ENCODE data around the gene LMNTD2. TPM values are rescaled to one million over a fixed set of nuclear protein-coding genes. Genes with fewer than 3 reads are reported as not detected.
"Not testable (repeated sequence)": the region's sequence is repeated elsewhere in the genome, so short reads cannot be mapped to it uniquely, and the experiment has no call there.

Gene LMNTD2
- total RNA-seq, 2 experiments from 2014 or later, result 3.4 to 4.8 TPM

- no peak overlapping the region for H3K27ac Mint-ChIP-seq
- no peak for DNase-seq
- ChIA-PET POLR2A (no interaction called here), CTCF (interaction anchor here (1.4 kb wide), 1 partner anchor 29 kb away, joined by 3 read pairs; no protein-coding TSS in a partner anchor)
- H3K4me3 Mint-ChIP-seq, result no peak overlapping the region
- H3K4me1 Mint-ChIP-seq, result peaks cover 44% of the 10 kb centered on the region
- no peaks in the 10 kb centered on the region for H3K9me3 Mint-ChIP-seq
- no peaks in the 10 kb centered on the region for H3K27me3 Mint-ChIP-seq
- peaks cover 25% of the 10 kb centered on the region for H3K36me3 Mint-ChIP-seq (ENCODE audit: low read depth)
These were observed 20.8 kb upstream of the LMNTD2 start for GRCh38 chr11:581342-581741.

DNA sequence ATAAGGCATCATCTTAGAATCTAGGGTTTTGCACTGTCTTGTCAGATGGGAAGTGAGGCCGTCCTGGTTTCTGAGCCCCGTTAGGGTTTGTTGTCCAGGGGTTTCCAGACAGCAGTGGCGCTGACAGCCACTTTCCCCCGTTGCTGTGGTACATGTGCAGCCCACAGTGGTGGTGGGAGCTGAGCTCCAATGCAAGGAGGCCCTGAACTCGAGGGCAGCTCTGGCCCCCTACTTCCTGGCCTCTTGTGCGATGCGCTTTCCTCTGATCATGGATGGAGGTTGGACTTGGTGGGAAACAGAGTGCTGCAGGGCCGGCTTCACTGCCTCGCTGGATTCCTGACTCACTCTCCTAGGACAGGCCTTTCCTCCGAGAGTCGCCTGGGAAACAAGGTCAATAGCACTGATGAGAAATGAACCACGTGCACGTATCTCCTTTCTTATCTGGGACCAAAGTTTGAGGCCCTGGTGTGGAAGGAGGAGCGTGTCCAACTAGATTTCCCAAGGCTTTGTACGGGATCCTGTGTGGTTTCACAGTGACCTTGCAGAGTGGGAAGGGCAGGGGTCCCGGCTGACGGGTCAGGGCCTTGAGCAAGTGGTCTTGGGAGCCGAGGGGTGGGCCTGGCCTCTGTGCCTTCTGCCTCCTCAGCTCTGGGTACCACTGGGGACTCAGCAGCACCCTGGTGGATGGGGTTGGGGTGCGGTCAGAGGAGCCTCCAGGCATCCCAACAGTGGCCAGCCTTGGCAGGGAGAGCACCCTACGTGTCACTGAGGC is 19.5 kb upstream of the LMNTD2 start:
- ChIA-PET CTCF (interaction anchor here (0.6 to 1.1 kb wide), 2 partner anchors 9 to 73 kb away, joined by 3 to 4 read pairs; no protein-coding TSS in a partner anchor), POLR2A (no interaction called here)
- Mint-ChIP-seq H3K36me3 (ENCODE audit: low read depth) (peaks cover 25% of the 10 kb centered on the region), H3K27ac (peak overlapping the region; percentile 9), H3K9me3 (no peaks in the 10 kb centered on the region), H3K4me1 (peaks cover 43% of the 10 kb centered on the region), H3K27me3 (peaks cover 1% of the 10 kb centered on the region), H3K4me3 (no peak overlapping the region)
- no peak for DNase-seq

GRCh38 chr11:578276-579035 is 17.9 kb upstream of the LMNTD2 start:
- no peaks in the 10 kb centered on the region for H3K9me3 Mint-ChIP-seq
- no peak for DNase-seq
- H3K27me3 Mint-ChIP-seq, result peaks cover 7% of the 10 kb centered on the region
- H3K4me3 Mint-ChIP-seq, result peak overlapping the region; percentile 89
- peaks cover 54% of the 10 kb centered on the region for H3K4me1 Mint-ChIP-seq
- CTCF ChIA-PET, result interaction anchor here (0.6 to 2.0 kb wide), 5 partner anchors 9 to 271 kb away, joined by 3 to 6 read pairs (median 3); no protein-coding TSS in a partner anchor
- H3K36me3 Mint-ChIP-seq (ENCODE audit: low read depth), result peaks cover 19% of the 10 kb centered on the region
- H3K27ac Mint-ChIP-seq, result peak overlapping the region; percentile 87
- POLR2A ChIA-PET, result no interaction called here

DNA sequence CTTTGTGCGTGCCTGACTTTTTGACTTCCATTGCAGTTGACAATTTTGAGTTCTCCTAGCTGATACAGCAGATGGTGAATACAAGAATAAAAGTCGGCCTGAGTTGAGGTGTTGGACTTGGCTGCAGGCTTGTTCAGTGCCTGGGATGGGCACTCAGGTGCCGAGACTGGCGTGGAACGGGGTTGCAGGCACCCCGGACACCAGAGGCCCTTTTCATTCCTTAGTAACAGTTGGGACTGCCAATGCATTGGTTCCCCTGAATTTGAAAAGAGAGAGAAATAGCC is 17.0 kb upstream of the LMNTD2 start:
- Mint-ChIP-seq H3K4me1 (peaks cover 56% of the 10 kb centered on the region), H3K36me3 (ENCODE audit: low read depth) (peaks cover 16% of the 10 kb centered on the region), H3K4me3 (peak overlapping the region; percentile 89), H3K27ac (peak overlapping the region; percentile 87), H3K9me3 (no peaks in the 10 kb centered on the region), H3K27me3 (peaks cover 7% of the 10 kb centered on the region)
- DNase-seq, result no peak
- CTCF ChIA-PET, result interaction anchor here (2.0 kb wide), 1 partner anchor 12 kb away, joined by 6 read pairs; no protein-coding TSS in a partner anchor
- POLR2A ChIA-PET, result no interaction called here

DNA sequence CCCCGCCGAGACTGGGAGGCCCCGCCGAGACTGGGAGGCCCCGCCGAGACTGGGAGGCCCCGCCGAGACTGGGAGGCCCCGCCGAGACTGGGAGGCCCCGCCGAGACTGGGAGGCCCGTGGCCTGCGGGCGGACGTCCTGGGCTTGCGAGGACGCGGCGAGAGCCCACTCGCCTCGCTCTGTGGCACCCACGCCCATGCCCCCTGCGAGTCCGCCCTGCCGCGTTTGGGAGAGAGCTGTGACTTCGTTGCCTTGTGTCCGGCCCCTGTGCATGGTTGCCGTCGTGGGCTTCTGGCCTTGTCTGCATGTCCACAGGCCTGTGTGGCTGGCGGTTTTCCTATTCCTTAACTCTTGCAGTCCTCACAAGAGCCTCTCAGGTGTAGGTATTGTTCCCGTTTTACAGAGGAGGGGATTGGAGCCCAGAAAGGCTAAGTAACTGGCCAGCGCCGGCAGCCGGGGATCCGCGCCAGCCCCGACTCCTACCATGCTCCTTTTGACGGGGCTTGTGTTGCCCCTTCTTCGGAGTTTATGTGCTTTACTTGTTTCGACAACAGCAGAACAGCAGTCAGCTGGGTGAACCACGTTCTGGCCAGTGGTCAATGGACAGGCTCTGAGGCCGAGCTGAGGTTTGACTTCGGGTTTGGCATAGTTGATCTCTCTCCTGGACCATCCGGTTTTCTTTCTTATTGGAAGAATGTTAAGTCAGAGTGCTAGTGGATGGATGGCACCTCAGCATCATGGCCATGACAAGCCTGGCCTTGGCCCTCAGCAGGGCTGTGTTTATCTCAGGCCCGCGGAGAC is 16.5 kb upstream of the LMNTD2 start:
- CTCF ChIA-PET, result interaction anchor here (0.7 to 2.0 kb wide), 2 partner anchors 11 to 273 kb away, joined by 4 to 6 read pairs; no protein-coding TSS in a partner anchor

GRCh38 chr11:575996-576768 is 15.6 kb upstream of the LMNTD2 start, which contains the start of gene PHRF1:
Gene PHRF1, plus strand, starts transcription at chr11:576470. Its CDS starts 5,043 bp downstream, at chr11:581513.
- CTCF ChIA-PET, result interaction anchor here (0.7 to 1.8 kb wide), 9 partner anchors 9 to 338 kb away, joined by 3 to 7 read pairs (median 4); no protein-coding TSS in a partner anchor
- Mint-ChIP-seq H3K4me1 (peaks cover 53% of the 10 kb centered on the region), H3K36me3 (ENCODE audit: low read depth) (peaks cover 11% of the 10 kb centered on the region), H3K27ac (peak within 1 kb of the TSS; percentile 100), H3K27me3 (peaks cover 7% of the 10 kb centered on the region), H3K9me3 (no peaks in the 10 kb centered on the region), H3K4me3 (peak within 1 kb of the TSS; percentile 91)
- DNase-seq, result peak; percentile 94
- POLR2A ChIA-PET, result interaction anchor here (0.5 to 0.7 kb wide), 5 partner anchors 10 to 127 kb away, joined by 3 to 4 read pairs (median 3); no protein-coding TSS in a partner anchor

More for the DNA sequence above, 16.5 kb upstream of the LMNTD2 start:
- peak overlapping the region; percentile 87 for H3K27ac Mint-ChIP-seq
- no peaks in the 10 kb centered on the region for H3K9me3 Mint-ChIP-seq
- peaks cover 56% of the 10 kb centered on the region for H3K4me1 Mint-ChIP-seq
- DNase-seq, result no peak
- H3K27me3 Mint-ChIP-seq, result peaks cover 7% of the 10 kb centered on the region
- peak overlapping the region; percentile 89 for H3K4me3 Mint-ChIP-seq
- H3K36me3 Mint-ChIP-seq (ENCODE audit: low read depth), result peaks cover 15% of the 10 kb centered on the region
- POLR2A ChIA-PET, result no interaction called here

- ChIA-PET CTCF (interaction anchor here (0.7 to 1.8 kb wide), 9 partner anchors 9 to 338 kb away, joined by 3 to 7 read pairs (median 4); no protein-coding TSS in a partner anchor), POLR2A (interaction anchor here (0.5 to 0.7 kb wide), 6 partner anchors 10 to 127 kb away, joined by 3 to 8 read pairs (median 3); no protein-coding TSS in a partner anchor)
- H3K27me3 Mint-ChIP-seq, result peaks cover 7% of the 10 kb centered on the region
- H3K4me3 Mint-ChIP-seq, result peak overlapping the region; percentile 78
- peaks cover 49% of the 10 kb centered on the region for H3K4me1 Mint-ChIP-seq
- peaks cover 9% of the 10 kb centered on the region for H3K36me3 Mint-ChIP-seq (ENCODE audit: low read depth)
- DNase-seq, result no peak
- H3K27ac Mint-ChIP-seq, result peak overlapping the region; percentile 79
- H3K9me3 Mint-ChIP-seq, result no peaks in the 10 kb centered on the region
These were observed 14.9 kb upstream of the LMNTD2 start for GRCh38 chr11:575313-575995.

GRCh38 chr11:574632-575312 is 14.2 kb upstream of the LMNTD2 start:
- peaks cover 7% of the 10 kb centered on the region for H3K27me3 Mint-ChIP-seq
- H3K4me3 Mint-ChIP-seq, result peak overlapping the region; percentile 78
- H3K9me3 Mint-ChIP-seq, result no peaks in the 10 kb centered on the region
- no peak for DNase-seq
- POLR2A ChIA-PET, result interaction anchor here (0.6 kb wide), 2 partner anchors 35 to 48 kb away, joined by 3 to 8 read pairs; no protein-coding TSS in a partner anchor
- peaks cover 46% of the 10 kb centered on the region for H3K4me1 Mint-ChIP-seq
- H3K27ac Mint-ChIP-seq, result peak overlapping the region; percentile 79
- H3K36me3 Mint-ChIP-seq (ENCODE audit: low read depth), result peaks cover 9% of the 10 kb centered on the region
- CTCF ChIA-PET, result interaction anchor here (1.4 to 1.8 kb wide), 5 partner anchors 10 to 56 kb away, joined by 3 to 7 read pairs (median 4); no protein-coding TSS in a partner anchor

- CTCF ChIA-PET; H3K9me3 Mint-ChIP-seq; H3K36me3 Mint-ChIP-seq (ENCODE audit: low read depth); POLR2A ChIA-PET; H3K27me3 Mint-ChIP-seq: not testable (repeated sequence)
- H3K4me3 Mint-ChIP-seq, result peak overlapping the region; percentile 78
- peak overlapping the region; percentile 28 for H3K27ac Mint-ChIP-seq
- peak; percentile 37 for DNase-seq
- peaks cover 39% of the 10 kb centered on the region for H3K4me1 Mint-ChIP-seq
These were observed 13.6 kb upstream of the LMNTD2 start for GRCh38 chr11:574031-574570.

DNA sequence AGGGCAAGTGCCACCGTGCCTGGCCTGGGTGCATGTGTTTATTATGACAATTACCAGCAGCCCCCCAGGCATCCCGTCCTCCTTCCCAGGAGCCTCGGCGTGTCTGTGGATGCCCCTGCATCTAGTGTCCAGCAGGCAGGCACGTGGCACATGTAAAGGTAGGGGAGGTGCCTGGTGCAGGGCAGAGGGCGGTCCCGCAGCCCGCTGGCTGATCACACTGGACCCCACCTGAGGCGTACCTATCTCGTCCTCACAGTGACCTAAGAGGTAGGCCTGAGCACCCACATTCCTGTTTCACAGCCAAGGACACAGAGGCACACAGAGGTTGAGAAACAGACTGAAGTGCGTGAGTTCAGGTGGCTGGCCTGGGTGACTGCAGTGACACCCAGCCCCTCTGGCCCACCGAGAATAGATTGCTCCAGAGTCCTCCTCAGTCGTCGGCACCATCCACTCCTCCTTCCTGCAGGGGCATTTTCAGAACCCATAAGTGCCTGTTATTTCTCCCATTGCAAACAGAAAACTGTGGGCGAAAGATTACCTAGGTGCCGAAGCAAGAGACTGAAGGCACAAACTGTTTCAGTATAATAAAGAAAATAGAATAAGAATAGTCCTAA is 12.7 kb upstream of the LMNTD2 start:
- Mint-ChIP-seq H3K27me3 (peaks cover 7% of the 10 kb centered on the region), H3K4me3 (no peak overlapping the region), H3K27ac (no peak overlapping the region), H3K9me3 (no peaks in the 10 kb centered on the region), H3K36me3 (ENCODE audit: low read depth) (peaks cover 4% of the 10 kb centered on the region), H3K4me1 (peaks cover 31% of the 10 kb centered on the region)
- DNase-seq, result no peak
- CTCF ChIA-PET, result no interaction called here
- POLR2A ChIA-PET, result no interaction called here
